HepG2 (cell line): Measurements from ENCODE around the gene VASH2. TPM values are rescaled to one million over a fixed set of nuclear protein-coding genes. Genes with fewer than 3 reads are reported as not detected.

ENCODE experiments used
- ATAC-seq: fragments of 200-7000 bp; cut with Tn5 transposase; 3 replicates; pipeline ENCODE4 v1.9.1; 2020; ENCODE audit warnings: mild to moderate bottlenecking, moderate library complexity
- BruUV-seq: library from RNA; stranded (reverse); fragments of 400-500 nt; replicated peaks from 2 replicates; lab custom pipeline; 2021; lab: Mats Ljungman, UMichigan
- CTCF ChIA-PET: fragments of 300-600 bp; formaldehyde crosslinking; extraction: SDS; loops from one replicate; lab custom pipeline; 2021; ENCODE audit warnings: low total read pairs, inconsistent platforms, low intra/inter-chr PET ratio; lab: Yijun Ruan, JAX
- POLR2A ChIA-PET: fragments of 350-600 bp; sonication (Branson Sonifier 250); formaldehyde crosslinking; loops from one replicate; lab custom pipeline; 2020; ENCODE audit warnings: antibody characterized with exemption, inconsistent platforms; lab: Yijun Ruan, JAX
- DNase-seq: peaks from one replicate; pipeline ENCODE4 v3.0.0-alpha.2; 2015; ENCODE audit warnings: low spot score
- FAIRE-seq: peaks from 3 replicates; lab custom pipeline; 2011; peaks lifted over from hg19 to GRCh38; lab: Jason Lieb, UNC
- H2AFZ ChIP-seq: one replicate; pipeline ENCODE4 v1.6.1; 2011; ENCODE audit warnings: low read length, inconsistent platforms
- H3K27ac ChIP-seq: fragments of 300-600 bp; 3 replicates; pipeline ENCODE4 v1.8.0; 2011; ENCODE audit warnings: mixed run types, mild to moderate bottlenecking, mixed read lengths, low read length, inconsistent platforms; ENCODE audit not compliant: insufficient read depth; ENCODE audit errors: extremely low read length
- H3K27me3 ChIP-seq, 2 experiments: fragments of 200-600 bp in 1 of 2; 2 replicates in 1 of 2; 3 replicates in 1 of 2; pipeline versions ENCODE4 v1.6.0 to v1.8.0; 2011; ENCODE audit warnings: low read length in 2 of 2, mild to moderate bottlenecking in 2 of 2, moderate library complexity in 2 of 2, inconsistent platforms in 1 of 2; ENCODE audit not compliant: insufficient read depth in 2 of 2, control insufficient read depth in 1 of 2
- H3K36me3 ChIP-seq, 2 experiments: fragments of 200-600 bp in 1 of 2; replicated peaks in 1 of 2; 2 replicates in 1 of 2; 3 replicates in 1 of 2; pipeline versions ENCODE4 v1.5.1 to v1.8.0; 2011; ENCODE audit warnings: low read length in 2 of 2, inconsistent platforms in 1 of 2; ENCODE audit not compliant: insufficient read depth in 2 of 2, control insufficient read depth in 1 of 2
- H3K4me1 ChIP-seq: 2 replicates; pipeline ENCODE4 v1.5.1; 2012; ENCODE audit warnings: low read length, inconsistent platforms; ENCODE audit not compliant: insufficient read depth
- H3K4me2 ChIP-seq: 2 replicates; pipeline ENCODE4 v1.6.0; 2011; ENCODE audit warnings: low read depth, low read length, inconsistent platforms
- H3K4me3 ChIP-seq, 3 experiments: fragments of 200-600 bp in 1 of 3; sonication (generic), shearing (Covaris generic) in 1 of 3; replicated peaks in 1 of 3; 2 replicates each; pipeline ENCODE4 v1.5.1; 2011 to 2016; ENCODE audit warnings: low read length in 3 of 3, inconsistent platforms in 2 of 3, low read depth in 2 of 3, mild to moderate bottlenecking in 2 of 3, control low read depth in 1 of 3, mixed read lengths in 1 of 3; ENCODE audit not compliant: insufficient read depth in 1 of 3
- H3K79me2 ChIP-seq: one replicate; pipeline ENCODE4 v1.6.1; 2011; ENCODE audit warnings: low read length, inconsistent platforms; ENCODE audit not compliant: insufficient read depth
- H3K9ac ChIP-seq: 2 replicates; pipeline ENCODE4 v1.6.0; 2011; ENCODE audit warnings: mild to moderate bottlenecking, low read depth, low read length, inconsistent platforms; ENCODE audit not compliant: insufficient read depth
- H3K9me3 ChIP-seq: 2 replicates; pipeline ENCODE4 v1.5.1; 2012; ENCODE audit warnings: mild to moderate bottlenecking, low read length
- H4K20me1 ChIP-seq: 2 replicates; pipeline ENCODE4 v1.6.0; 2011; ENCODE audit warnings: inconsistent platforms, mild to moderate bottlenecking, low read length, moderate library complexity; ENCODE audit not compliant: insufficient read depth
- CCAR2 ChIP-seq: fragments of 200-400 bp; formaldehyde crosslinking; optimal IDR thresholded peaks from 2 replicates; pipeline ENCODE3; 2018; ENCODE audit warnings: low read depth, mild to moderate bottlenecking, low read length, moderate library complexity
- ELF4 ChIP-seq: sonication (generic); formaldehyde crosslinking; IDR thresholded peaks from 2 replicates; pipeline ENCODE4 v1.5.0; 2020; ENCODE audit warnings: missing genetic modification reagents, mild to moderate bottlenecking, moderate library complexity, borderline replicate concordance
- FOXO1 ChIP-seq: sonication (generic); formaldehyde crosslinking; IDR thresholded peaks from 2 replicates; pipeline ENCODE4 v1.4.0; 2020; ENCODE audit warnings: missing genetic modification reagents
- KAT8 ChIP-seq: IDR thresholded peaks from 2 replicates; pipeline ENCODE4 v1.6.1; 2016; ENCODE audit warnings: missing genetic modification reagents, missing compliant biosample characterization
- KDM1A ChIP-seq: IDR thresholded peaks from 2 replicates; pipeline ENCODE4 v1.6.1; 2016; ENCODE audit warnings: missing compliant biosample characterization
- NFE2L2 ChIP-seq: fragments of 150-350 bp; IDR thresholded peaks from 2 replicates; pipeline ENCODE4 v1.6.1; 2014; ENCODE audit warnings: low read length
- PHF8 ChIP-seq: sonication (generic); formaldehyde crosslinking; IDR thresholded peaks from 2 replicates; pipeline ENCODE4 v1.5.0; 2020; ENCODE audit warnings: missing genetic modification reagents
- RARA ChIP-seq: IDR thresholded peaks from 2 replicates; pipeline ENCODE4 v1.6.1; 2016; ENCODE audit warnings: missing genetic modification reagents, missing compliant biosample characterization
- SCMH1 ChIP-seq: sonication (generic); formaldehyde crosslinking; IDR thresholded peaks from 2 replicates; pipeline ENCODE4 v1.9.0; 2021; ENCODE audit warnings: missing genetic modification reagents, mild to moderate bottlenecking, borderline replicate concordance
- TEAD3 ChIP-seq: optimal IDR thresholded peaks from 2 replicates; pipeline ENCODE3; 2016; ENCODE audit warnings: borderline replicate concordance
- YY1 ChIP-seq: IDR thresholded peaks from 2 replicates; pipeline ENCODE4 v1.6.1; 2011; ENCODE audit warnings: low read length, low read depth, moderate library complexity, mild to moderate bottlenecking; ENCODE audit not compliant: insufficient read depth, insufficient replicate concordance
- ZFP41 ChIP-seq: sonication (generic); formaldehyde crosslinking; IDR thresholded peaks from 2 replicates; pipeline ENCODE4 v1.4.0; 2020; ENCODE audit warnings: mild to moderate bottlenecking, missing genetic modification reagents, borderline replicate concordance
- ZFP82 ChIP-seq: sonication (generic); formaldehyde crosslinking; IDR thresholded peaks from 2 replicates; pipeline ENCODE4 v1.5.1; 2020; ENCODE audit warnings: mild to moderate bottlenecking, missing genetic modification reagents, borderline replicate concordance
- ZNF296 ChIP-seq: sonication (generic); formaldehyde crosslinking; conservative IDR thresholded peaks from 2 replicates; pipeline ENCODE4 v1.5.0; 2020; ENCODE audit warnings: mild to moderate bottlenecking, missing genetic modification reagents
- ZNF441 ChIP-seq: sonication (generic); formaldehyde crosslinking; IDR thresholded peaks from 2 replicates; pipeline ENCODE4 v1.7.0; 2021; ENCODE audit warnings: missing genetic modification reagents, borderline replicate concordance
- ZNF652 ChIP-seq: IDR thresholded peaks from 2 replicates; pipeline ENCODE4 v1.6.1; 2016; ENCODE audit warnings: low read depth, borderline replicate concordance
- ZNF724P ChIP-seq: sonication (generic); formaldehyde crosslinking; IDR thresholded peaks from 2 replicates; pipeline ENCODE4 v1.8.0; 2022; ENCODE audit warnings: missing genetic modification reagents, borderline replicate concordance
- ZNF781 ChIP-seq: sonication (generic); formaldehyde crosslinking; IDR thresholded peaks from 2 replicates; pipeline ENCODE4 v1.5.1; 2020; ENCODE audit warnings: borderline replicate concordance, mild to moderate bottlenecking, missing genetic modification reagents; ENCODE audit errors: not compliant biosample characterization
- ZSCAN31 ChIP-seq: sonication (generic); formaldehyde crosslinking; IDR thresholded peaks from 2 replicates; pipeline ENCODE4 v1.5.0; 2020; ENCODE audit warnings: low read depth, mild to moderate bottlenecking, missing genetic modification reagents
- WGBS: methylation state at CpG from one replicate; pipeline ENCODE4 v1.1.6; 2017; ENCODE audit warnings: low lambda C conversion rate; 5-methylcytosine and 5-hydroxymethylcytosine counted together
- in situ Hi-C: cut with HindIII; loops from 2 replicates; pipeline ENCODE4 v1.10.0; 2017; ENCODE audit warnings: low pct_unique_long_range_greater_than_20kb; ENCODE audit not compliant: extremely low pct_ligation_motif_present
- intact Hi-C: fragments of 100-400 bp; cut with micrococcal nuclease; formaldehyde crosslinking; loops from one replicate; pipeline ENCODE4 v1.10.0; 2022; ENCODE audit not compliant: unreplicated experiment
- polyA plus RNA-seq, 8 experiments: library from polyadenylated mRNA; depleted of rRNA in 3 of 8; stranded (reverse) in 7 of 8; unstranded in 1 of 8; fragments of >200 nt; fragmentation: Illumina TruSeq in 4 of 8; extraction: Trizol in 4 of 8; gene quantifications; 2 replicates each; pipeline versions ENCODE4 v1.2.1 to v1.2.3, GENCODE V29; 2011 to 2016; ENCODE audit warnings: low read depth in 4 of 8, missing spikeins in 1 of 8, mixed read lengths in 1 of 8; ENCODE audit not compliant: insufficient read depth in 1 of 8
- total RNA-seq, 5 experiments: library from RNA; depleted of rRNA; stranded (reverse); fragments of >200 nt; fragmentation: Illumina TruSeq; extraction: Trizol; gene quantifications; 2 replicates each; pipeline ENCODE4 v1.2.3, GENCODE V29; 2016; ENCODE audit warnings: low read depth in 1 of 5
- TF ChIP-seq, protein P1 (sequence below): IDR thresholded peaks from 2 replicates; pipeline ENCODE4 v1.6.1; 2018; ENCODE audit warnings: missing genetic modification reagents, mild to moderate bottlenecking, missing compliant biosample characterization
- TF ChIP-seq, protein P2 (sequence below): sonication (generic); formaldehyde crosslinking; IDR thresholded peaks from 2 replicates; pipeline ENCODE4 v1.5.0; 2020; ENCODE audit warnings: missing genetic modification reagents

The VASH2 gene
- total and polyA plus RNA-seq, 2 of the 13 experiments (the other 11 are each of a cell fraction or from before 2014, with no cell fraction given), result 0.44 to 1.00 TPM

- TF ChIP-seq ZNF781 (CRISPR knock-in tag) (no peak), NFE2L2 (no peak), RARA (CRISPR knock-in tag) (no peak), ZNF296 (no peak), ZNF441 (CRISPR knock-in tag) (no peak), KDM1A (no peak), ZFP82 (CRISPR knock-in tag) (no peak), SCMH1 (CRISPR knock-in tag) (no peak), ZSCAN31 (CRISPR knock-in tag) (no peak)
- TF ChIP-seq, protein P1, sequence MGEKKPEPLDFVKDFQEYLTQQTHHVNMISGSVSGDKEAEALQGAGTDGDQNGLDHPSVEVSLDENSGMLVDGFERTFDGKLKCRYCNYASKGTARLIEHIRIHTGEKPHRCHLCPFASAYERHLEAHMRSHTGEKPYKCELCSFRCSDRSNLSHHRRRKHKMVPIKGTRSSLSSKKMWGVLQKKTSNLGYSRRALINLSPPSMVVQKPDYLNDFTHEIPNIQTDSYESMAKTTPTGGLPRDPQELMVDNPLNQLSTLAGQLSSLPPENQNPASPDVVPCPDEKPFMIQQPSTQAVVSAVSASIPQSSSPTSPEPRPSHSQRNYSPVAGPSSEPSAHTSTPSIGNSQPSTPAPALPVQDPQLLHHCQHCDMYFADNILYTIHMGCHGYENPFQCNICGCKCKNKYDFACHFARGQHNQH (CRISPR knock-in tag), result no peak
- TF ChIP-seq, protein P2, sequence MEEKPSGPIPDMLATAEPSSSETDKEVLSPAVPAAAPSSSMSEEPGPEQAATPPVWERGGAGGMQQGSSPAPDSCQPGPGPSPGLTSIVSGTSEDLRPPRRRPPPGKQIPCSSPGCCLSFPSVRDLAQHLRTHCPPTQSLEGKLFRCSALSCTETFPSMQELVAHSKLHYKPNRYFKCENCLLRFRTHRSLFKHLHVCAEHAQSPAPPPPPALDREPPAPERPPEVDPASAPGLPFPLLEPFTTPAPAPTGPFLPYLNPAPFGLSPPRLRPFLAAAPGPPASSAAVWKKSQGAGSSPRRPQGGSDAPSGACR (CRISPR knock-in tag), result no peak
Observed at GRCh38 chr1:212967801-212968200, 17.5 kb downstream of the VASH2 start (continued).

DNA sequence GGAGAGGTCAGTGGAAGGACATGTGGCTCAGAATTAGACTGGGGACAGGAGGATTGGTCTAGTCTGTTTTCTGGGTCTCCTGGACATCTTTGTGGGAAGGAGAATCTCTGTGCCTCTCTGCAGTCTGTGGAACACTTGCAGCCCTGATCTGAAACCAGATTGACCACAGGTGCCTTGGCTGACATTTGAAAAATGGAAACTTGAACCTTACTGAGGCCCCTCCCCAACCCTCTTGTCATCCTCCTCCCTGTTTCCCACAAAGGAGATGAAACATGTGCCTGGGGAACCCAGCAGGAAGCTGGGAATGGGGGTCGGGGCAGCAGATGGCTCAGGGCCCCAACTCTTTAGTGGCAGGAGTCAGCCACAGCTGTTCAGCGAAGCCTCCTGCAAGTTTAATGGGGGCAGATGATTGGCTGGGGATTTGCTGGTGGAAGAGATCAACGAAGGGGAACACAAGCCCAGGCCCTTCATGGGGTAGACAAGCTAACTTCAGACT lies 18.1 kb downstream of the VASH2 start:
- BruUV-seq, result no TSS peak
- no peak for DNase-seq
- CTCF ChIA-PET, result no interaction called here

More for the DNA sequence above, 18.1 kb downstream of the VASH2 start:
- Histone ChIP-seq H4K20me1 (no peaks in the 10 kb centered on the region), H3K4me3 (no peak overlapping the region), H3K9me3 (no peaks in the 10 kb centered on the region), H3K27me3 (no peaks in the 10 kb centered on the region), H2AFZ (no peak overlapping the region), H3K36me3 (no peaks in the 10 kb centered on the region), H3K9ac (no peak overlapping the region), H3K4me1 (no peaks in the 10 kb centered on the region), H3K27ac (no peak overlapping the region), H3K4me2 (no peak overlapping the region), H3K79me2 (no peaks in the 10 kb centered on the region)
- TF ChIP-seq ZFP41 (CRISPR knock-in tag), result no peak
- no peak for TF ChIP-seq PHF8
- TF ChIP-seq FOXO1 (CRISPR knock-in tag), result no peak
- no peak for TF ChIP-seq ZNF652 (CRISPR knock-in tag)
- TF ChIP-seq TEAD3 (CRISPR knock-in tag), result no peak
- TF ChIP-seq ELF4 (CRISPR knock-in tag), result no peak
- no peak for TF ChIP-seq KAT8 (CRISPR knock-in tag)
- no peak for TF ChIP-seq YY1
- TF ChIP-seq ZNF724P (CRISPR knock-in tag), result no peak
- TF ChIP-seq CCAR2, result no peak
- ATAC-seq (no peak), FAIRE-seq (no peak)
- in situ Hi-C loops (no loop called here), intact Hi-C loops (no loop called here)
- POLR2A ChIA-PET, result no interaction called here
- 56% methylated on average over 3 of the region's 3 CpGs for WGBS
